Measurements from ENCODE around the gene RFFL. TPM values are rescaled to one million over a fixed set of nuclear protein-coding genes. Genes with fewer than 3 reads are reported as not detected.

The RFFL gene
- total and polyA plus RNA-seq, 2 donors from 2014 or later, result 15.7 to 29.0 TPM

DNA sequence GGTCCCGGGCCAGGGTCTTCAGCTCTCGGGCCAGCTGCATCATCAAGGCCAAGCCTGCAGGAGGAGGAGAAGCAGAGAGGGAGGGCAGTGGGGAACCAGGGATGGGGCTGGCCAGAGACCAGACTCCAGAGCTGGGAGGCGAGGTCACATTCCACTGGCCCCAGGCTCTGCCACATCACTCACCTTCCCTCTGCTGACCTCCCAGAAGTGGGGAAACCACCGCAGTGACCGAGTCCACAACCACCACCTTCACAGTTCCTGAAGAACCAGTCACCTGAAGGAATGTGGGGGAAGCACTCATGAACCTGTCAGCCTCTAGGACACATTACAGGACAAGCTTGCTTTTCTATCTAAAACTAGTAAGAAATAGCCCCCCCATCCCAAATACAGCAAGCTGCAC is 39.8 kb upstream of the RFFL start:
- DNase-seq, result peak in 1 of 5 donors; percentile 22
- H3K36me3 ChIP-seq (ENCODE audit: control insufficient read depth in 2 of 3, insufficient read depth in 3 of 3, low read length in 3 of 3), result peaks cover 0 to 21% (median 9%) of the 10 kb centered on the region in 3 donors
- H3K4me3 ChIP-seq (ENCODE audit: low read length in 3 of 3), result no peak overlapping the region
- no peak for TF ChIP-seq CTCF (IDR thresholded peaks at IDR 0.05; ENCODE audit: borderline replicate concordance, extremely low read depth, insufficient read depth)
- intact Hi-C loops (cut with DNase I), result no loop called here
- no peak overlapping the region for H3K9ac ChIP-seq (ENCODE audit: low read length in 3 of 3)
- no peaks in the 10 kb centered on the region for H3K4me1 ChIP-seq (ENCODE audit: control insufficient read depth in 2 of 3, insufficient read depth in 2 of 3, low read depth in 1 of 3, low read length in 3 of 3)
- H3K27me3 ChIP-seq (ENCODE audit: control insufficient read depth, insufficient read depth, low read length), result no peaks in the 10 kb centered on the region
- no peak overlapping the region for H3K27ac ChIP-seq (ENCODE audit: low read depth in 2 of 2, low read length in 2 of 2)
- no peak for FAIRE-seq
- H3K9me3 ChIP-seq (ENCODE audit: control insufficient read depth in 2 of 3, insufficient read depth in 1 of 3, low read length in 3 of 3), result no peaks in the 10 kb centered on the region

GRCh38 chr17:35101725-35102124 is 38.2 kb upstream of the RFFL start:
- intact Hi-C loops (cut with DNase I), result no loop called here
- H3K9me3 ChIP-seq (ENCODE audit: control insufficient read depth in 2 of 3, insufficient read depth in 1 of 3, low read length in 3 of 3), result no peaks in the 10 kb centered on the region
- no peak overlapping the region for H3K4me3 ChIP-seq (ENCODE audit: low read length in 3 of 3)
- no peaks in the 10 kb centered on the region for H3K27me3 ChIP-seq (ENCODE audit: control insufficient read depth, insufficient read depth, low read length)
- H3K27ac ChIP-seq (ENCODE audit: low read depth in 2 of 2, low read length in 2 of 2), result no peak overlapping the region
- no peak for TF ChIP-seq CTCF (IDR thresholded peaks at IDR 0.05; ENCODE audit: borderline replicate concordance, extremely low read depth, insufficient read depth)
- DNase-seq, result no peak
- H3K9ac ChIP-seq (ENCODE audit: low read length in 3 of 3), result no peak overlapping the region
- FAIRE-seq, result no peak
- no peaks in the 10 kb centered on the region for H3K4me1 ChIP-seq (ENCODE audit: control insufficient read depth in 2 of 3, insufficient read depth in 2 of 3, low read depth in 1 of 3, low read length in 3 of 3)
- H3K36me3 ChIP-seq (ENCODE audit: control insufficient read depth in 2 of 3, insufficient read depth in 3 of 3, low read length in 3 of 3), result peaks cover 0 to 21% (median 9%) of the 10 kb centered on the region in 3 donors

DNA sequence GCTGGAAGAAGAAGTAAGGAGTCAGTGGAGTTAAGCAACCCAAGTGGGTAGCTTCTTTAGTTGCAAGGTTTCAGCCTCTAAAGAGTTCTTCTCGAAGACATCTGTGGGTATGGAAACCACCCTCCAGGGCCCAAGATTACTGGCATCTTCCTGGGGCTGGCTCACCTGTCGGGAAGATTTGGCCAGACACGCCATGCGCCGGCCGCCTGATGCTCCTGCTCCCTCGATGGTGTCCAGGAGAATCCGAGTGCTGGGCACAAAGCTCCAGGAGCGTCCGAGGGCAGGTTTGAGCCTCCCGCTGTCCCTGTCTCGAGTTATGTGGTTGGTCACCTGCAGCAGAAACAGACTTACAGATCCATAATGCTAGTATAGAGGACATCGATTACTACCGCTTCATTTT is 37.5 kb upstream of the RFFL start:
- Histone ChIP-seq H3K27ac (ENCODE audit: low read depth in 2 of 2, low read length in 2 of 2) (no peak overlapping the region), H3K9me3 (ENCODE audit: control insufficient read depth in 2 of 3, insufficient read depth in 1 of 3, low read length in 3 of 3) (no peaks in the 10 kb centered on the region), H3K36me3 (ENCODE audit: control insufficient read depth in 2 of 3, insufficient read depth in 3 of 3, low read length in 3 of 3) (peaks cover 0 to 16% (median 6%) of the 10 kb centered on the region in 3 donors), H3K9ac (ENCODE audit: low read length in 3 of 3) (no peak overlapping the region), H3K4me1 (ENCODE audit: control insufficient read depth in 2 of 3, insufficient read depth in 2 of 3, low read depth in 1 of 3, low read length in 3 of 3) (no peaks in the 10 kb centered on the region), H3K4me3 (ENCODE audit: low read length in 3 of 3) (no peak overlapping the region), H3K27me3 (ENCODE audit: control insufficient read depth, insufficient read depth, low read length) (no peaks in the 10 kb centered on the region)
- intact Hi-C loops (cut with DNase I), result no loop called here
- TF ChIP-seq CTCF (IDR thresholded peaks at IDR 0.05; ENCODE audit: borderline replicate concordance, extremely low read depth, insufficient read depth), result no peak
- DNase-seq (peak in 1 of 5 donors; percentile 7), FAIRE-seq (no peak)

- no peak for TF ChIP-seq CTCF (IDR thresholded peaks at IDR 0.05; ENCODE audit: borderline replicate concordance, extremely low read depth, insufficient read depth)
- H3K4me3 ChIP-seq (ENCODE audit: low read length in 3 of 3), result no peak overlapping the region
- no peak overlapping the region for H3K9ac ChIP-seq (ENCODE audit: low read length in 3 of 3)
- H3K27ac ChIP-seq (ENCODE audit: low read depth in 2 of 2, low read length in 2 of 2), result no peak overlapping the region
- H3K36me3 ChIP-seq (ENCODE audit: control insufficient read depth in 2 of 3, insufficient read depth in 3 of 3, low read length in 3 of 3), result peaks cover 0 to 10% (median 0%) of the 10 kb centered on the region in 3 donors
- H3K27me3 ChIP-seq (ENCODE audit: control insufficient read depth, insufficient read depth, low read length), result no peaks in the 10 kb centered on the region
- no peaks in the 10 kb centered on the region for H3K9me3 ChIP-seq (ENCODE audit: control insufficient read depth in 2 of 3, insufficient read depth in 1 of 3, low read length in 3 of 3)
- FAIRE-seq (no peak), DNase-seq (peak in 4 of 5 donors; percentile 14 to 24 (median 18))
- intact Hi-C loops (cut with DNase I), result loop anchor here (10.0 kb wide), 1 partner anchor 545 kb away; no protein-coding TSS in a partner anchor
- H3K4me1 ChIP-seq (ENCODE audit: control insufficient read depth in 2 of 3, insufficient read depth in 2 of 3, low read depth in 1 of 3, low read length in 3 of 3), result no peaks in the 10 kb centered on the region
These were observed 36.4 kb upstream of the RFFL start for GRCh38 chr17:35099908-35100307.
